ELF-1 (cell line): ENCODE results near the gene XK.
"Not testable (repeated sequence)": the region's sequence is repeated elsewhere in the genome, so short reads cannot be mapped to it uniquely, and the experiment has no call there.

Source experiments
- DNase-seq: peaks from one replicate; pipeline ENCODE4 v3.0.0-alpha.2; 2016; ENCODE audit warnings: low read depth, low spot score

The XK gene

DNA sequence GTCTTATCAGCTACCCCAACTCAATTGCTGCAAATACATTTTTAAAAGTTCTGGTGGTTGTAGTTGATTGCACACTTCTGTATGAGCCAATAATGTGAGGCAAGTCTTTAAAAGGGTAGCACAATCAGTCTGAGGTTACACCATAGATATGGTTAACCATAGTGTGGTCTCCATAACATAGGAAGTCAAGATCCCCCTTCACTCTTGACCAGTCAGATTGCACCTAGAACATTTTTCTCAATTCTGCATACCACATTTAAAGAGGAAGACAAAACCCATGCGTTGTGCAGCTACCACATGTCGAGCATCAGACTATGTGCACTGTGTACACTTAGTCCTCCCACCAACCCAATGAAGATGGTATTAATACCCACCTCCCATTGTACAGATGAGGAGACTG lies 67.8 kb downstream of the XK start:
- DNase-seq = no peak

DNA sequence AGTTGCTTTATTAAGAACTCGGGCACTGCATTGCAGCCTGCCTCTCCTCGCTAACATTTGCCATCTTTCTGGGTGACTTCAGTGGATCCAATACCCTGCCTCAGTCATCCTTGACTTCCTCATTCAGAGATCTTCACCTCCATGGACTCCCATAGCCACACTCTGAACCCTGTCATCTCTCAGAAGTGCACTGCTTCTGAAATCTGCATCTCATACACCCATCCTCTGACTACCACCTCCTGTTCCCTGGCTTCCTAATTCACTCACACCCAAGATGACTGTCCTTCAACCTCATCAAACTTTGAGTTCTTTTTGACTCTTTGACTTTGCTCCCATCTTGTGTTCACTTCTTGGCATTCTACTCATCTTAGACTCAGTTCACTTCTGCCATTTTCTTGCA lies 68.9 kb downstream of the XK start:
- no peak for DNase-seq

DNA sequence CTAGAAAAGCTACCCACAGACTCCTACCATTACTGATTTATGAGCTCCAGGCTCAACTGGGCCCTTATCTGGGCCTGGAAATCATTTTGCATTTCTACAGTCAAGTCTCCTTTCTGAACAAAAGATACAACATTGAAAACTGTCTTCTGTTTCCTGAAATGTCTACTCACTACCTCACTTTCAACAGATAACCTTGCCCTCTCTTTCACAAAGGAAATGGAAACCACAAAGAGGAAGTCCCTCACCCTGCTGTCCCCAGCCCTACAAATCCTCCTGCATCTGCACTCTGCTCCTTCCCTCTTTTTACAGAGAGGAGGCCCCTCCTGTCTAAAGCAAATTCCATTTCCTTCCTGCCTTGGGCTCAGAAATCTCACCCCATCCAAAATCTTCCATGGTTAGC lies 69.4 kb downstream of the XK start:
- DNase-seq = no peak

DNA sequence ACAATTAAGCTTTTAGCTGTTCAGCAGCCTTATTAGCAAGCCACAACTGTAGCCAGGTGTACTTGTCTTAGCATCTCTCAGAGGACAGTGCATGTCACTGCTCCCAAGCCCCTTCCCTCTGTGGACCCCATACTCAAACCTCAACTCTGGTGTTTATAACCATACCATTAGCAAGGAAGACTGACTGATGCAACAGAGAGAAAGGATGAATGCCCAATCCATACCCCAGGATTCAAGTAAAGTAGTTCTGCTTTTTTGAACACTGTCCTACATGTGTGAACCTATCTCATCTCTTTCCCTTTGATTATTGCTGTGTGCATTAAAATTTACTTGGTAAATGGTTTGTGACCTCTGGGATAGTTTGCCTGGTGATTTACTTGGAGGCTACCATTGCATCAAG lies 71.5 kb downstream of the XK start:
- no peak for DNase-seq

DNA sequence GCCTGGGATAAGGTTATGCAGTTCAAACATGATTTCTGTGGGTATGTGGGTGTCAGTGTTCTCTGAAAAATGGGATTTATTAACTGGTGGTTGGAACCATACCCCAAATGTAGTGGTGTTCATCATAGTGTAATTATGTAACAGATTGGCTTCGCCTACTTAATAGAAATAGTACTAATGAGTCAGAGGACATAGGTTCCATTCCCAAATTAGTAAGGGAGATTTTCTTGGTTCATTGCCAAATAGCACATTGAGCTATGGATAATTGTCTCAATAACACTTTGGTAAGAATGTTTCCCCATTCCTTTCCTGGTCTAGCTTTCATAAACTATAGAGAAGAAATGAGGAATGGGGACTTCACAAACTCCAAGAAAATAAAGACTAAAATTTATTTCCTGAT lies 73.8 kb downstream of the XK start:
- no peak for DNase-seq

DNA sequence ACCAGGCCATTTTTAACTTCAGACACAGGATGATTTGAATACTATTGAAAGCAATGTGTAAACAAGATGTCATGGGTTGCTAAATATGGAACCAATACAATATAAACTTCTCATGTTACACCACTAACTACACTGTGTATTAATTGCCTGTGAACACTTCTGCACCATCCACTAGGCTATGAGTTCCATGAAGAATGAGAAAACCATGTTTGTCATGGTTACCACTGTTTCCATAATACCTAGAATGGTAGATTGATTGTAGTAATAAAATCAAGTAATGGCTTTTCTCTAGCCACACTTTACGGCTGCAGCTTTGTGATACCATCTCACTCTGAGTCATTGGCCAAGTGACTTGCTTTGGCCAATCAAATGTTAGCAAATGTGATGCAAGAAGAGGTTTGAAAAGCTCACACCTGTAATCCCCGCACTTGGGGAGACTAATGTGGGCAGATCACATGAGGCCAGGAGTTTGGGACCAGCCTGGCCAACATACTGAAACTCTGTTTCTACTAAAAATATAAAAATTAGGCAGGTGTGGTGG lies 74.4 kb downstream of the XK start:
- DNase-seq = no peak

DNA sequence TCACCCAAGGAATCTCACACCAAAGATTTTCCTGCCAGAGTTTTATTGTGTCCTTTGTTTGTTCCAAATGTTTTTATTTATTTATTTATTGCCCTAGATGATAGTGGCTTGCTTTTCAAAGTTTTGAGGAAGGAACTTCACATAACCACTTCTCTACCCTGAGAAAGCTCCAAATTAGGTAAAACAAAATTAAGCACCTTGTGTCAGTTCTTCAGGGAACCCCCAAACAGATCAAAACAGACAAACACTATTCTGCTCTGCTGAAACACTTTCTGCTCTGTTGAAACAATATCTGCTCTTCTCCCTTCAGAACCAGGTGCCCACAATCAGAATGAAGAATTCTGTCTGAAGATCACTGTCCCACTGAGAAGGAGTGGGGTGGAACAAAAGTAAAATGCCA lies 77.8 kb downstream of the XK start:
- no peak for DNase-seq

DNA sequence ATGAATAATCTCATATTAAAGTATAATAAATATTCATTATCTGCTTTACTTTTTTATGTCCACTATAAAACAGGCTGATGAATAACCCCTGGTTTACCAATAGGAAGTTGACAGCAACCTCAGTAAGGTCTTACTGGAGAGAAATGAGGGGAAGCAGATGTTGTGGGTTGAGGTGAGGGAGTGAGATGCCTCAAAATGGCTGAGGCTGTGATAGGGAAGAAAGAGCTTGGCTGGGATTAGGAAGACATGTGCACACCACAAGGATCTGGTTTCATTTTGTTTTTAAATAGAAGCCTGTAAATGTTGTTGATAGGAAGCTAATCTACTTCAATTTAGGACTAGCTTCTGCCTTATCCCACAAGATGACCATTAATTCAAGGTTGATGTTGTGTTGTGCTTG lies 79.9 kb downstream of the XK start:
- DNase-seq = no peak

DNA sequence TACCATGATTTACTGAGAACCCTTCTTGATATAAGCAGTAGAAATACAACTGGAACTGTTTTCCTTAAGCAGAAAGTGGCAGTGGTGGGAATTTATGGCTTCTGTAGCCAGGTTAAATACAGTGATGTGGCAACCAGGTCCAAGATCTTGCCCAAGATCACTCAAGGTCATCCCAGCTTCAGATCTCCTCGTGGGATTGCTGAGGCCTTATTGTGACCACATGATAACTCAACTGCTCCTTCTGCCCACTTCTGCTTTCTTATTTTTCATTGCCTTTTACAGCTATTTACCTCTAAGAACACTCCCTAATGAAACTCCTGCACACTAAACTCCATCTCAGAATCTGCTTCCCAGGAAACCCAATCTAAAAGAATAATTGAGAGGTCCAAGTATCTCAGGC lies 81.8 kb downstream of the XK start:
- DNase-seq = no peak

DNA sequence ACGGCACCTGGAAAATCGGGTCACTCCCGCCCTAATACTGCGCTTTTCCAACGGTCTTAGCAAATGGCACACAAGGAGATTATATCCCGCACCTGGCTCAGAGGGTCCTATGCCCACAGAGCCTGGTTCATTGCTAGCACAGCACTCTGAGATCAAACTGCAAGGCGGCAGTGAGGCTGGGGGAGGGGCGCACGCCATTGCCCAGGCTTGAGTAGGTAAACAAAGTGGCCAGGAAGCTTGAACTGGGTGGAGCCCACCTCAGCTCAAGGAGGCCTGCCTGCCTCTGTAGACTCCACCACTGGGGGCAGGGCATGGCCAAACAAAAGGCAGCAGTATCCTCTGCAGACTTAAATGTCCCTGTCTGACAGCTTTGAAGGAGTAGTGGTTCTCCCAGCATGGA lies 83.3 kb downstream of the XK start:
- DNase-seq = not testable (repeated sequence)

DNA sequence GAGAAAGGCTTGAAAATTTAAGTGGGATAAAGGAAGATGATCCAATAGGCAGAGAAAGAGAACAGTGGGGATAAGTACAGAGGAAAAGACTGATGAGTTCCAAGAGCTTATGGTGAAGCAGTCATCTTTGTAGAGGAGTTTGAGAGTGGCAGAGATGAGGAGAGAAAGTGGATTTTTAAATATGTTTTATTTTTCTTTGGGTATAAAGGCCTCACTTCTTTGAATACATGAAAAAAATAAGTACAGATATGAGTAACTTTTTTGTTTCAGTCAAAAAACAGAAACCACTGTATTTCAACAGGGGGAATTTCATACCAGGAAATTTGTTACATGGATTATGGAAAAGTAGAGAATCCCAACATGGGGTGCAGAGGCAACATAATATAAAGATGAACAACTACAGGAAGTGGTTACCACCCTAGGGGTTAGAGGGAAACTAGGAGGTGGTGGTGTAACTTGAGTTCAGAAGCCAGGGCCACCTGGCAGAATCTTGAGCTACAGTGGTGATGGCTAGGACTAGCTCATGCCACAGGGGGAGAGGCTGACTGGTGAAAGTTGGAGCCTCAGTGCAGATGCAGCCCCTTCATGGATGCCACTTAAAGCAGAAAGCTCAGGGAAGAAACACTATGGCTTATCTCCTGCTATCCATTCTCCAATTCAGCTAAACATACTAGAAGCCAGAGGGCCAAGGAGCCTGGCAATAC lies 90.8 kb downstream of the XK start:
- no peak for DNase-seq

DNA sequence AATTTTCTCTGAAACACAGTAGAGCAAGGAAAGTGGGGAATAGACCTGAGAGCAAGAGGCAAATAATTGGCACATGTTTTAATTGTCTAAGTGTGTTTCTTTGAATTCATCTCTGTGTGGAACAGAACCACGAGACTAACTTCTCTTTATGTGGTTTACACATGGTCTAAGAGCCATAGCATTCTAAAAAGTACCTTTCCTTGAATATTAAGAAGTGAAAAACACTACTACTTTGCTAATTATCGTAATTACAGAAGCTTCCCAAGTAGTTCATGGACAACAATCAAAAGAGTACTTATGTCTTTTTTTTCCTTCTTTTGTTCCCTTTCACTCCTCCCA lies 91.4 kb downstream of the XK start:
- DNase-seq = no peak

DNA sequence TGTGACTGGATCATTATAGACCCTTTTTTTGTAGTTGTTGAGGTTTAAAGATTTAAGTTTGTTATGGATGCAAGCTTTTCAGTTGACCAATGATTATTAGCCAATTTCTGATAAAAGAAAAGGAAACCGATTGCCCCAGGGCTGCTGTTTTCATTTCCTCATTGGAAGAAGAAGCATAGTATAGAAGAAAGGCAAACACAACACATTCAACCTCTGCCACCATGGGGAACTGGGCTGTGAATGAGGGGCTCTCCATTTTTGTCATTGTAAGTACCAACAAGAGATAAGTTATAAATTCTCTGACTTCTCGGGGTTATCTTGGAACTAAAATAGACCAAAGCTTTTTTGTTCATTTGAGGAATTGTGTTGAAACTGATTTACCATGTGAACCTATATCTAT lies 94.3 kb downstream of the XK start, which contains the start of gene CYBB:
Gene CYBB, plus strand, starts transcription at position 203 of the 400 bp plus-strand sequence. Its CDS starts 19 bp downstream, at position 222.
- no peak for DNase-seq

DNA sequence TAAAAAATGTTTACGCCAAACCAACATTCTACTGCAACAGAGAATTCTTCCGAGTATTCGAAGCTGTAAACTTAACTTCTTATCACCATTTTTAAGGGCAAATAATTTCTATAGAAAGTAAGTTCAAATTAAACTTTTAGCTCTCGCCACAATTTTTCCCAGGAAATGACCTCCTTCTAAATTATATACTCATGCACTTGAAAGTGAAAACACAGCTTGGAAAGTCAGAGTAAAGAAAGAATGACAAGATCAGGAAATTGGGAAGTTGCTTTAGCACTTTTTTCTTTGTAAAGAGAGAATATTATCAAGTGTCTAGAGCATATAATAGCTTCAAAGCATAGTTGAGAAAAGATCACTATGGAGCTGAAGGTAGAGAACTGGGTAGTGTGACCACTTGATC lies 95.5 kb downstream of the XK start:
- DNase-seq = no peak
